Left lung (tissue), 10 donors: ENCODE measurements around the gene SLC38A10. TPM values are rescaled to one million over a fixed set of nuclear protein-coding genes. Genes with fewer than 3 reads are reported as not detected.

ENCODE experiments used
- ATAC-seq: fragments of 200-7000 bp; cut with Tn5 transposase; one replicate; pipeline ENCODE4 v1.9.1; 2020; ENCODE audit warnings: moderate library complexity
- DNase-seq, 4 donors: peaks; one replicate each; pipeline ENCODE4 v3.0.0-alpha.2; 2013 to 2020
- H3K27ac ChIP-seq, 2 donors: fragments of 200-600 bp; sonication (generic) in 1 of 2; one replicate each; pipeline versions ENCODE4 v1.5.0 to v1.8.0; 2020 to 2021
- H3K27me3 ChIP-seq, 2 donors: fragments of 200-600 bp; sonication (generic) in 1 of 2; one replicate each; pipeline versions ENCODE4 v1.5.0 to v1.8.0; 2020 to 2021
- H3K36me3 ChIP-seq, 2 donors: fragments of 200-600 bp; sonication (generic) in 1 of 2; one replicate each; pipeline versions ENCODE4 v1.5.0 to v1.8.0; 2020 to 2021
- H3K4me1 ChIP-seq, 2 donors: fragments of 200-600 bp; one replicate each; pipeline ENCODE4 v1.8.0; 2021
- H3K4me3 ChIP-seq, 2 donors: fragments of 200-600 bp; sonication (generic) in 1 of 2; one replicate each; pipeline versions ENCODE4 v1.5.0 to v1.8.0; 2020 to 2021; ENCODE audit warnings: mild to moderate bottlenecking in 1 of 2
- H3K9me3 ChIP-seq, 2 donors: fragments of 200-600 bp; sonication (generic) in 1 of 2; one replicate each; pipeline versions ENCODE4 v1.5.0 to v1.8.0; 2020 to 2021
- intact Hi-C, 2 donors: fragments of 100-400 bp; cut with DNase I; formaldehyde crosslinking; loops; one replicate each; pipeline versions ENCODE4 v1.11.2 to v1.14.2; 2022
- polyA plus RNA-seq, 6 donors: library from polyadenylated mRNA; unstranded; fragments of 120-200 nt; gene quantifications; one replicate each; pipeline ENCODE4 v1.2.1, GENCODE V29; 2013; ENCODE audit not compliant: insufficient read length in 6 of 6
- total RNA-seq, 2 donors: library from RNA; stranded (reverse); fragmentation: NEBNext Ultra II Directional; extraction: Animal tissue kit (Norgen Biotek cat#: 25700); gene quantifications; one replicate each; pipeline ENCODE4 v1.2.1, GENCODE V29; 2021
- TF ChIP-seq, protein P1 (sequence below), 2 donors: fragments of 200-600 bp; sonication (generic) in 1 of 2; IDR thresholded peaks; one replicate each; pipeline versions ENCODE4 v1.5.0 to v1.8.0; 2021; ENCODE audit warnings: antibody characterized with exemption in 2 of 2
- donor health status: DM: no; HTN: yes; CAD: no.
- donor health status: DM: no; HTN: no; CAD: no.

The SLC38A10 gene
- total and polyA plus RNA-seq, 8 donors: 48.4 to 109 (median 63.0) TPM

DNA sequence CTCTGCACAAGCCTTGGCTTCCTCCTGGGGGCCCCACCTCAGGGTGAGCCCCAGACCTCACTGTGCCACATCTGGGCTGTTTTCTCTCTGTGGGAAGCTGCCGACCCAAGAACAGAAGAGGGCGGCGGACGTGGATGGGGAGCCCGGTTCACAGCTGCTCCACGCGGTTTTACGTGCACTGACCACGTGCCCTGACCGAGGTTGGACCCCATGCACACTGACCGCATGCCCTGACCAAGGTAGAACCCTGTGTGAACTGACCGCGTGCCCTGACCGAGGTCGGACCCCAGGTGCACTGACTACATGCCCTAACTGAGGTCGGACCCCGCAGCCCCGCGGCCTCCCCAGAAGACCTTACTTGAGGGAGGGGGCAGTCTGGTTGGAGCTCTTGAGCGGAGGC, 92.0 kb downstream of the SLC38A10 start:
- H3K27me3 ChIP-seq: no peaks in the 10 kb centered on the region
- peaks cover 0 to 29% of the 10 kb centered on the region in 2 donors for H3K36me3 ChIP-seq
- no peak overlapping the region for H3K4me3 ChIP-seq
- ATAC-seq: no peak
- peaks cover 0 to 19% of the 10 kb centered on the region in 2 donors for H3K4me1 ChIP-seq
- H3K9me3 ChIP-seq: no peaks in the 10 kb centered on the region
- DNase-seq: no peak
- TF ChIP-seq, protein P1, sequence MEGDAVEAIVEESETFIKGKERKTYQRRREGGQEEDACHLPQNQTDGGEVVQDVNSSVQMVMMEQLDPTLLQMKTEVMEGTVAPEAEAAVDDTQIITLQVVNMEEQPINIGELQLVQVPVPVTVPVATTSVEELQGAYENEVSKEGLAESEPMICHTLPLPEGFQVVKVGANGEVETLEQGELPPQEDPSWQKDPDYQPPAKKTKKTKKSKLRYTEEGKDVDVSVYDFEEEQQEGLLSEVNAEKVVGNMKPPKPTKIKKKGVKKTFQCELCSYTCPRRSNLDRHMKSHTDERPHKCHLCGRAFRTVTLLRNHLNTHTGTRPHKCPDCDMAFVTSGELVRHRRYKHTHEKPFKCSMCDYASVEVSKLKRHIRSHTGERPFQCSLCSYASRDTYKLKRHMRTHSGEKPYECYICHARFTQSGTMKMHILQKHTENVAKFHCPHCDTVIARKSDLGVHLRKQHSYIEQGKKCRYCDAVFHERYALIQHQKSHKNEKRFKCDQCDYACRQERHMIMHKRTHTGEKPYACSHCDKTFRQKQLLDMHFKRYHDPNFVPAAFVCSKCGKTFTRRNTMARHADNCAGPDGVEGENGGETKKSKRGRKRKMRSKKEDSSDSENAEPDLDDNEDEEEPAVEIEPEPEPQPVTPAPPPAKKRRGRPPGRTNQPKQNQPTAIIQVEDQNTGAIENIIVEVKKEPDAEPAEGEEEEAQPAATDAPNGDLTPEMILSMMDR (IDR thresholded peaks at IDR 0.05): no peak
- intact Hi-C loops: no loop called here
- H3K27ac ChIP-seq: no peak overlapping the region

- Histone ChIP-seq H3K36me3 (peaks cover 0 to 35% of the 10 kb centered on the region in 2 donors), H3K27me3 (no peaks in the 10 kb centered on the region), H3K4me3 (no peak overlapping the region), H3K4me1 (peaks cover 0 to 19% of the 10 kb centered on the region in 2 donors), H3K9me3 (no peaks in the 10 kb centered on the region), H3K27ac (no peak overlapping the region)
- TF ChIP-seq, protein P1 (IDR thresholded peaks at IDR 0.05): no peak
- DNase-seq (no peak), ATAC-seq (no peak)
- intact Hi-C loops: no loop called here
Measured at GRCh38 chr17:81202318-81202717, 92.8 kb downstream of the SLC38A10 start.

- Histone ChIP-seq H3K36me3 (peaks cover 0 to 37% of the 10 kb centered on the region in 2 donors), H3K27me3 (no peaks in the 10 kb centered on the region), H3K9me3 (no peaks in the 10 kb centered on the region), H3K27ac (no peak overlapping the region), H3K4me3 (no peak overlapping the region), H3K4me1 (peaks cover 0 to 22% of the 10 kb centered on the region in 2 donors)
- ATAC-seq (peak; percentile 89), DNase-seq (peak in 2 of 4 donors; percentile 25 to 49)
- intact Hi-C loops: loop anchor here in 1 of 2 donors (2.0 kb wide), 1 partner anchor 58 kb away; no protein-coding TSS in a partner anchor
- TF ChIP-seq, protein P1 (IDR thresholded peaks at IDR 0.05): peak; percentile 53 to 76
Measured at GRCh38 chr17:81200695-81201580, 94.2 kb downstream of the SLC38A10 start.

- peaks cover 0 to 22% of the 10 kb centered on the region in 2 donors for H3K4me1 ChIP-seq
- no peak overlapping the region for H3K27ac ChIP-seq
- H3K36me3 ChIP-seq: peaks cover 0 to 45% of the 10 kb centered on the region in 2 donors
- intact Hi-C loops: loop anchor here in 1 of 2 donors (2.0 kb wide), 1 partner anchor 57 kb away; no protein-coding TSS in a partner anchor
- ATAC-seq (no peak), DNase-seq (no peak)
- H3K4me3 ChIP-seq: no peak overlapping the region
- H3K27me3 ChIP-seq: no peaks in the 10 kb centered on the region
- TF ChIP-seq, protein P1 (IDR thresholded peaks at IDR 0.05): no peak
- H3K9me3 ChIP-seq: no peaks in the 10 kb centered on the region
Measured at GRCh38 chr17:81200201-81200600, 94.9 kb downstream of the SLC38A10 start.

GRCh38 chr17:81199482-81199830, 95.7 kb downstream of the SLC38A10 start:
- Histone ChIP-seq H3K4me1 (peaks cover 0 to 22% of the 10 kb centered on the region in 2 donors), H3K27me3 (no peaks in the 10 kb centered on the region), H3K36me3 (peaks cover 0 to 52% of the 10 kb centered on the region in 2 donors), H3K9me3 (no peaks in the 10 kb centered on the region), H3K27ac (no peak overlapping the region), H3K4me3 (no peak overlapping the region)
- ATAC-seq: no peak
- intact Hi-C loops: no loop called here
- TF ChIP-seq, protein P1 (IDR thresholded peaks at IDR 0.05): no peak
- DNase-seq: no peak
